Fibroblast of mammary gland (primary cell): ENCODE measurements around the gene DECR2.

Experiments used
- DNase-seq: peaks from one replicate; pipeline ENCODE4 v3.0.0-alpha.2; 2010; ENCODE audit warnings: low read depth
- H3K4me3 ChIP-seq: 2 replicates; pipeline ENCODE4 v1.5.1; 2011; ENCODE audit warnings: low read depth, mild to moderate bottlenecking, low read length, moderate library complexity; ENCODE audit not compliant: control insufficient read depth
- TF ChIP-seq, protein P1 (sequence below): conservative IDR thresholded peaks from 2 replicates; pipeline ENCODE4 v1.5.1; 2011; ENCODE audit warnings: low read depth, low read length, inconsistent platforms; ENCODE audit not compliant: control insufficient read depth, insufficient read depth

Gene DECR2

GRCh38 chr16:425082-425718, 23.5 kb downstream of the DECR2 start, which contains the start of gene RAB11FIP3:
RAB11FIP3 (plus strand) TSS chr16:425649; CDS start chr16:426007, 358 bp downstream.
- peak; percentile 63 for DNase-seq
- H3K4me3 ChIP-seq: peak within 1 kb of the TSS; percentile 64
- TF ChIP-seq, protein P1, sequence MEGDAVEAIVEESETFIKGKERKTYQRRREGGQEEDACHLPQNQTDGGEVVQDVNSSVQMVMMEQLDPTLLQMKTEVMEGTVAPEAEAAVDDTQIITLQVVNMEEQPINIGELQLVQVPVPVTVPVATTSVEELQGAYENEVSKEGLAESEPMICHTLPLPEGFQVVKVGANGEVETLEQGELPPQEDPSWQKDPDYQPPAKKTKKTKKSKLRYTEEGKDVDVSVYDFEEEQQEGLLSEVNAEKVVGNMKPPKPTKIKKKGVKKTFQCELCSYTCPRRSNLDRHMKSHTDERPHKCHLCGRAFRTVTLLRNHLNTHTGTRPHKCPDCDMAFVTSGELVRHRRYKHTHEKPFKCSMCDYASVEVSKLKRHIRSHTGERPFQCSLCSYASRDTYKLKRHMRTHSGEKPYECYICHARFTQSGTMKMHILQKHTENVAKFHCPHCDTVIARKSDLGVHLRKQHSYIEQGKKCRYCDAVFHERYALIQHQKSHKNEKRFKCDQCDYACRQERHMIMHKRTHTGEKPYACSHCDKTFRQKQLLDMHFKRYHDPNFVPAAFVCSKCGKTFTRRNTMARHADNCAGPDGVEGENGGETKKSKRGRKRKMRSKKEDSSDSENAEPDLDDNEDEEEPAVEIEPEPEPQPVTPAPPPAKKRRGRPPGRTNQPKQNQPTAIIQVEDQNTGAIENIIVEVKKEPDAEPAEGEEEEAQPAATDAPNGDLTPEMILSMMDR: peak; percentile 0

- TF ChIP-seq, protein P1: no peak
- no peak for DNase-seq
- peak overlapping the region; percentile 64 for H3K4me3 ChIP-seq
These were observed 24.0 kb downstream of the DECR2 start for GRCh38 chr16:425740-426114.

DNA sequence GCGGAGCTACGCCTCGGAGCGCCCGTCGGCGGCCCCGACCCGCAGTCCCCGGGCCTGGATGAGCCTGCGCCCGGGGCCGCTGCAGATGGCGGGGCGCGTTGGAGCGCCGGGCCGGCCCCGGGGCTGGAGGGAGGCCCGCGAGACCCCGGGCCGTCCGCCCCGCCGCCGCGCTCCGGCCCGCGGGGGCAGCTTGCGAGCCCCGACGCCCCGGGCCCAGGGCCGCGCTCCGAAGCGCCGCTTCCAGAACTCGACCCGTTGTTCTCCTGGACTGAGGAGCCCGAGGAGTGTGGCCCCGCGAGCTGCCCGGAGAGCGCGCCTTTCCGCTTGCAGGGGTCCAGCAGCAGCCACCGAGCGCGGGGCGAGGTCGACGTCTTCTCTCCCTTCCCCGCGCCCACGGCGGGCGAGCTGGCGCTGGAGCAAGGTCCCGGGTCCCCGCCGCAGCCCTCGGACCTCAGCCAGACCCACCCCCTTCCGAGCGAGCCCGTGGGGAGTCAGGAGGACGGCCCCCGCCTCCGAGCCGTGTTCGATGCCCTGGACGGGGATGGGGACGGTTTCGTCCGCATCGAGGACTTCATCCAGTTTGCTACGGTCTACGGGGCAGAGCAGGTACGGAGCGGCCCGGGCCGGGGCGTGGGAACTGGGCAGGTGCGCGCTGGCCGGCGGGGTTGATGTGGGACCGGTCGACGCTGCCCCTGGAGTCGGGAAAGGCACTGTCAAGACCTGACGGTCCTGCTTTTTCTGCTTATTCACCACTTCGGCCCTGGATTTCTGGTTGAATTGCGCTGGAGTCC, 24.6 kb downstream of the DECR2 start:
- peak; percentile 14 for DNase-seq
- peak overlapping the region; percentile 64 for H3K4me3 ChIP-seq

GRCh38 chr16:426906-427249, 25.2 kb downstream of the DECR2 start:
- TF ChIP-seq, protein P1: no peak
- no peak for DNase-seq
- H3K4me3 ChIP-seq: peak overlapping the region; percentile 64

More for the DNA sequence above, 24.6 kb downstream of the DECR2 start:
- TF ChIP-seq, protein P1: no peak

- no peak for DNase-seq
- peak overlapping the region; percentile 64 for H3K4me3 ChIP-seq
- TF ChIP-seq, protein P1: no peak
These were observed 25.6 kb downstream of the DECR2 start for GRCh38 chr16:427250-427649.

DNA sequence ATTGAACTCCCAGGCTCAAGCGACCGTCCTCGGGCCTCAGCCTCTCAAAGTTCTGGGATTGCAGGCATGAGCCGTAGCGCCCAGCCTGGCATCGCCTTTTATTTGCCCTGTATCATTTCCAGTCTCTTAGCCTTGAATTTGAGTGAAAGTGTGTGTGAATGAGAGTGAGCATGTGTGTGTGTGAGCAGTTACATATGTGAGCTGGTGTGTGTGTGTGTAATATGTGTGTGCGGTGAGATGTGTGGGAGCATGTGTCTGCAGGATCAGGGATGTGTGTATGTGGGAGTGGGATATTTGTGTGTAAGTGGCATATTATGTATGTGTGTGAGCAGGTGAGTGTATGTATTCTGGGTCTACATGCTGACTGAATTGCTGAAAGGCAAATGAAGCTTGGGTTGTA, 29.2 kb downstream of the DECR2 start:
- no peak for DNase-seq
- TF ChIP-seq, protein P1: no peak

GRCh38 chr16:440627-441026, 38.9 kb downstream of the DECR2 start:
- H3K4me3 ChIP-seq: no peak overlapping the region
- TF ChIP-seq, protein P1: no peak
- no peak for DNase-seq

More for the DNA sequence above, 29.2 kb downstream of the DECR2 start:
- no peak overlapping the region for H3K4me3 ChIP-seq
